Measurements from ENCODE around the gene ANO6.

ANO6 gene

GRCh38 chr12:45432710-45433109 lies 216.8 kb downstream of the ANO6 start:
- no peak for DNase-seq
- no peak overlapping the region for H3K4me3 Mint-ChIP-seq
- H3K4me1 Mint-ChIP-seq = no peaks in the 10 kb centered on the region
- CTCF ChIA-PET = no interaction called here
- H3K27ac Mint-ChIP-seq = no peak overlapping the region
- no peaks in the 10 kb centered on the region for H3K27me3 Mint-ChIP-seq
- peaks cover 21% of the 10 kb centered on the region for H3K36me3 Mint-ChIP-seq
- H3K9me3 Mint-ChIP-seq = no peaks in the 10 kb centered on the region

- Mint-ChIP-seq H3K27ac (no peak overlapping the region), H3K27me3 (no peaks in the 10 kb centered on the region), H3K9me3 (no peaks in the 10 kb centered on the region), H3K36me3 (peaks cover 17% of the 10 kb centered on the region), H3K4me3 (no peak overlapping the region), H3K4me1 (no peaks in the 10 kb centered on the region)
- no peak for DNase-seq
- CTCF ChIA-PET = no interaction called here
Observed at GRCh38 chr12:45433441-45433868, 217.6 kb downstream of the ANO6 start.

- H3K36me3 Mint-ChIP-seq = peaks cover 14% of the 10 kb centered on the region
- no peaks in the 10 kb centered on the region for H3K9me3 Mint-ChIP-seq
- no peaks in the 10 kb centered on the region for H3K27me3 Mint-ChIP-seq
- H3K4me1 Mint-ChIP-seq = no peaks in the 10 kb centered on the region
- CTCF ChIA-PET = no interaction called here
- no peak overlapping the region for H3K27ac Mint-ChIP-seq
- no peak overlapping the region for H3K4me3 Mint-ChIP-seq
- DNase-seq = no peak
Observed at GRCh38 chr12:45434094-45434493, 218.2 kb downstream of the ANO6 start.

- H3K36me3 Mint-ChIP-seq = peaks cover 4% of the 10 kb centered on the region
- no peak for DNase-seq
- no peaks in the 10 kb centered on the region for H3K4me1 Mint-ChIP-seq
- H3K4me3 Mint-ChIP-seq = no peak overlapping the region
- H3K9me3 Mint-ChIP-seq = peaks cover under 1% of the 10 kb centered on the region
- no peak overlapping the region for H3K27ac Mint-ChIP-seq
- no peaks in the 10 kb centered on the region for H3K27me3 Mint-ChIP-seq
- CTCF ChIA-PET = no interaction called here
Observed at GRCh38 chr12:45435945-45436710, 220.2 kb downstream of the ANO6 start.

GRCh38 chr12:45439039-45439438 lies 223.1 kb downstream of the ANO6 start:
- Mint-ChIP-seq H3K27ac (no peak overlapping the region), H3K27me3 (no peaks in the 10 kb centered on the region), H3K4me1 (no peaks in the 10 kb centered on the region), H3K36me3 (no peaks in the 10 kb centered on the region), H3K9me3 (peaks cover 8% of the 10 kb centered on the region), H3K4me3 (no peak overlapping the region)
- CTCF ChIA-PET = no interaction called here
- DNase-seq = no peak

- CTCF ChIA-PET = no interaction called here
- Mint-ChIP-seq H3K4me1 (no peaks in the 10 kb centered on the region), H3K9me3 (peaks cover 10% of the 10 kb centered on the region), H3K27ac (no peak overlapping the region), H3K4me3 (no peak overlapping the region), H3K27me3 (peaks cover 15% of the 10 kb centered on the region), H3K36me3 (no peaks in the 10 kb centered on the region)
- DNase-seq = no peak
Observed at GRCh38 chr12:45446013-45446412, 230.1 kb downstream of the ANO6 start.

GRCh38 chr12:45458238-45458637 lies 242.3 kb downstream of the ANO6 start:
- peaks cover 7% of the 10 kb centered on the region for H3K27me3 Mint-ChIP-seq
- H3K4me3 Mint-ChIP-seq = no peak overlapping the region
- CTCF ChIA-PET = no interaction called here
- H3K9me3 Mint-ChIP-seq = no peaks in the 10 kb centered on the region
- no peaks in the 10 kb centered on the region for H3K36me3 Mint-ChIP-seq
- DNase-seq = no peak
- no peaks in the 10 kb centered on the region for H3K4me1 Mint-ChIP-seq
- no peak overlapping the region for H3K27ac Mint-ChIP-seq

GRCh38 chr12:45458854-45459807 lies 243.2 kb downstream of the ANO6 start:
- no peaks in the 10 kb centered on the region for H3K9me3 Mint-ChIP-seq
- H3K36me3 Mint-ChIP-seq = no peaks in the 10 kb centered on the region
- DNase-seq = no peak
- H3K4me3 Mint-ChIP-seq = no peak overlapping the region
- no peak overlapping the region for H3K27ac Mint-ChIP-seq
- peaks cover 7% of the 10 kb centered on the region for H3K27me3 Mint-ChIP-seq
- H3K4me1 Mint-ChIP-seq = no peaks in the 10 kb centered on the region
- CTCF ChIA-PET = no interaction called here

- Mint-ChIP-seq H3K27ac (no peak overlapping the region), H3K36me3 (no peaks in the 10 kb centered on the region), H3K4me3 (no peak overlapping the region), H3K9me3 (no peaks in the 10 kb centered on the region), H3K27me3 (peaks cover 7% of the 10 kb centered on the region), H3K4me1 (no peaks in the 10 kb centered on the region)
- no peak for DNase-seq
- CTCF ChIA-PET = no interaction called here
Observed at GRCh38 chr12:45462506-45462905, 246.6 kb downstream of the ANO6 start.

- H3K4me3 Mint-ChIP-seq = no peak overlapping the region
- H3K36me3 Mint-ChIP-seq = no peaks in the 10 kb centered on the region
- no peak overlapping the region for H3K27ac Mint-ChIP-seq
- peaks cover 1% of the 10 kb centered on the region for H3K4me1 Mint-ChIP-seq
- no peak for DNase-seq
- H3K27me3 Mint-ChIP-seq = peaks cover 7% of the 10 kb centered on the region
- no peaks in the 10 kb centered on the region for H3K9me3 Mint-ChIP-seq
- CTCF ChIA-PET = no interaction called here
Observed at GRCh38 chr12:45464699-45465098, 248.8 kb downstream of the ANO6 start.

- Mint-ChIP-seq H3K4me1 (peaks cover 9% of the 10 kb centered on the region), H3K27me3 (no peaks in the 10 kb centered on the region), H3K4me3 (no peak overlapping the region), H3K27ac (no peak overlapping the region), H3K9me3 (no peaks in the 10 kb centered on the region), H3K36me3 (no peaks in the 10 kb centered on the region)
- no peak for DNase-seq
- CTCF ChIA-PET = no interaction called here
Observed at GRCh38 chr12:45468751-45469615, 253.1 kb downstream of the ANO6 start.

- peaks cover 9% of the 10 kb centered on the region for H3K4me1 Mint-ChIP-seq
- CTCF ChIA-PET = no interaction called here
- H3K4me3 Mint-ChIP-seq = no peak overlapping the region
- no peaks in the 10 kb centered on the region for H3K27me3 Mint-ChIP-seq
- H3K27ac Mint-ChIP-seq = no peak overlapping the region
- H3K36me3 Mint-ChIP-seq = no peaks in the 10 kb centered on the region
- H3K9me3 Mint-ChIP-seq = no peaks in the 10 kb centered on the region
- DNase-seq = no peak
Observed at GRCh38 chr12:45469902-45470301, 254.0 kb downstream of the ANO6 start.

GRCh38 chr12:45473636-45474035 lies 257.7 kb downstream of the ANO6 start:
- no peaks in the 10 kb centered on the region for H3K27me3 Mint-ChIP-seq
- H3K36me3 Mint-ChIP-seq = no peaks in the 10 kb centered on the region
- H3K9me3 Mint-ChIP-seq = peaks cover 2% of the 10 kb centered on the region
- CTCF ChIA-PET = no interaction called here
- H3K4me3 Mint-ChIP-seq = no peak overlapping the region
- no peak for DNase-seq
- peaks cover 9% of the 10 kb centered on the region for H3K4me1 Mint-ChIP-seq
- H3K27ac Mint-ChIP-seq = no peak overlapping the region

- H3K9me3 Mint-ChIP-seq = peaks cover 4% of the 10 kb centered on the region
- H3K36me3 Mint-ChIP-seq = no peaks in the 10 kb centered on the region
- H3K27ac Mint-ChIP-seq = no peak overlapping the region
- CTCF ChIA-PET = no interaction called here
- no peak overlapping the region for H3K4me3 Mint-ChIP-seq
- H3K27me3 Mint-ChIP-seq = no peaks in the 10 kb centered on the region
- no peak for DNase-seq
- no peaks in the 10 kb centered on the region for H3K4me1 Mint-ChIP-seq
Observed at GRCh38 chr12:45475594-45475993, 259.7 kb downstream of the ANO6 start.
